NCI-H1105 treated with DMSO at 0.1 percent for 48 hours (cell line): ENCODE results near the gene CHRNA9.
A peak's percentile ranks its signal among the peaks of the same experiment; 100 is the strongest.

Experiments used
- DNase-seq: peaks from one replicate; lab custom pipeline; 2025; lab: John Stamatoyannopoulos, UW

The CHRNA9 gene

DNA sequence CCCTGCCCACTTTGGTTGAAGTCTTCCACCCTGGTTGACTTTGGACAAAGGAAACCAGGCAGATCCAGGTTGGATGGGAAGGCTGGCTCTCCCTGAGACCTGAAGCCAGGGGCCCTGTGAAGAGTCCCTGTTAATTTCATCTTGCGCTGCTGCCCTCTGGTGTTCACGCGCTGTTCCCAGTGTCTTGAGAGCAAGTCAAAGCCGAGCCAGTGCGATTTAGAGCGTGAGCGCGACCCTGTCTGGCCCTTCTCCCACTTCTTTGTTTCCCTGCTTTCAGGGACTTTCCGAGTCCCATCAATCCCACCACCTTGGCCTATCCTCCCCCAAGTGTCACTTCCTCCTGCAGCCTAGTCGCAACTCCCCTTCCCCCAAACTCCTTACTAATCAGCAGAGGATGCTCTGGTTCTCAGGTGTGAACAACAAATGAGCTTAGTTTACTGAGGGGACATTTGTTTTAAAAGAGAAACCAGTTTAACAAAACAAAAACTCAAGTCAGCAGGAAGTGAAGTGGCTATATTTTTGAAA, 25.8 kb upstream of the CHRNA9 start:
- no peak for DNase-seq

DNA sequence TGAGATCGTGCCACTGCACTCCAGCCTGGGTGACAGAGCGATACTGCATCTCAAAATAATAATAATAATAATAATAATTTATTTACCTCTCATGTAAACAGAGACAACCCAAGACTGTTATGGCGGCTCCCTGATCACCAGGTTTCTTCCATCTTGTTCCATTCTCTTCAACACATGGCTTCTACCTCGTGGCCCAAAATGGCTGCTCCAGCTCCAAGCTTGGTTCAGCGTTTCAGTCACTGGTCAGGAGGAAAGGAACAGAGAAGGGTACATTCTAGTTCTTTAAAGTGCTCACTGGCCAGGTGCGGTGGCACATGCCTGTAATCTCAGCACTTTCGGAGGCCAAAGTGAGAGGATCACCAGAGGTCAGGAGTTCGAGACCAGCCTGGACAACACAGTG, 24.9 kb upstream of the CHRNA9 start:
- DNase-seq: no peak

DNA sequence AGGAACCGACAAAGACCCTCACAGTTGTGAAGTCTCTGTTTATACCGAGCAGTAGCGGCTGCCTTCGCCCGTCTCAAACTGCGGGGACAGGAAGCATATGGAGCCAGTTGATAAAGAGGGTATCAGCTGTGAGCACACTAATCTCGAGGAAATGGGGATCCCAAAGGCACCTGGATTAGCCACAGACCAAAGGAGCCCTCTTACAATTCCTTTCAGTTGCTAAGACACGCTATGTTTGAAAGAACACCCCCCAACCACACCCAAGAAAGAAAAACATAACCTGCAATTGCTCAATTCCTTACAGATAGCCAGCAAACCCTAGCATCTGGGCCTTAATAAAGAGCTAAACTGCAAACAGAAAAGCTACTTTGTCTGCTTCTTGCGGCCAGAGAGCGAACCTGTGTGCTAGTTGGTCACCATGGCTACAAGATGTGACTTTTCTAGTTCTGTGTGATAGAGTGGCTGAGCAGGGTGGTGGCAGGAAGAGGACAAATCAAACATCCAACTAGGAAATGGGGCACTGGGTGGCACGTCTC, 23.3 kb upstream of the CHRNA9 start:
- no peak for DNase-seq

DNA sequence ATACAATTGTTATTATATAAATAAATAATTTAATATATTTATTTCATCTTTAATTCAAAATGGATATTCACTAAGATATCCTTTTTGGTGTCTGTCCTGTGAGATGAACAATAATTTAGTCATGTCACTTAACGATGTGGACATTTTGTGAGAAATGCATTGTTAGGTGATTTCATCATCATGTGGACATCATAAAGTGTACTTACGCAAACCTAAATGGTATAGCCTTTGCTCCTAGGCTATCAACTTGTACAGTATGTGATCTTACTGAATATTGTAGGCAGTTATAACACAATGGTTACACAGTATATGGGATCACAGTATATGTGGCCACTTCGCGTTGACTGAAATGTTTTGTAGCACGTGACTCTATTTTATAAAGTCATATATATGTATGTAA, 20.2 kb upstream of the CHRNA9 start:
- no peak for DNase-seq

DNA sequence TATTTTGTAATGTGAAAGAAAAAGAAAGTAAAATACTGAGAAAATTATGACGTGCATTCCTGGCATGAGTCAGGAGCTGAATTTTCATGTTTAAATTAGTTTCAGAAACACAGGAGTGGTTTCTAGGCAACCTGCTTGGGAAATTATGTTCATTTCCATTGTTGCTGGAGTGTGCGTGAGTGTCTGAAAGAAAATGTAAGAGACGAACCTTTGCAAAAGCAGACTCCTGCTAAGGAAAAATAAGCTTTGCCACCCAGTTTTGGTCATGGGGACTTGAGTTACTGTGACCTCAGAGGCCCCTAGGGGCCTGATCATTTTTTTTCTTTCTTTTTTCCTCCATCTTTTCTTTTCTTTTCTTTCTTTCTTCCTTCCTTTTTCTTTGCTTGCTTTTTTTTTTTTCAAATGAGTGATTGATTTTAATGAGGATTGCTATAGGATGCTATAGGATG, 18.8 kb upstream of the CHRNA9 start:
- no peak for DNase-seq

DNA sequence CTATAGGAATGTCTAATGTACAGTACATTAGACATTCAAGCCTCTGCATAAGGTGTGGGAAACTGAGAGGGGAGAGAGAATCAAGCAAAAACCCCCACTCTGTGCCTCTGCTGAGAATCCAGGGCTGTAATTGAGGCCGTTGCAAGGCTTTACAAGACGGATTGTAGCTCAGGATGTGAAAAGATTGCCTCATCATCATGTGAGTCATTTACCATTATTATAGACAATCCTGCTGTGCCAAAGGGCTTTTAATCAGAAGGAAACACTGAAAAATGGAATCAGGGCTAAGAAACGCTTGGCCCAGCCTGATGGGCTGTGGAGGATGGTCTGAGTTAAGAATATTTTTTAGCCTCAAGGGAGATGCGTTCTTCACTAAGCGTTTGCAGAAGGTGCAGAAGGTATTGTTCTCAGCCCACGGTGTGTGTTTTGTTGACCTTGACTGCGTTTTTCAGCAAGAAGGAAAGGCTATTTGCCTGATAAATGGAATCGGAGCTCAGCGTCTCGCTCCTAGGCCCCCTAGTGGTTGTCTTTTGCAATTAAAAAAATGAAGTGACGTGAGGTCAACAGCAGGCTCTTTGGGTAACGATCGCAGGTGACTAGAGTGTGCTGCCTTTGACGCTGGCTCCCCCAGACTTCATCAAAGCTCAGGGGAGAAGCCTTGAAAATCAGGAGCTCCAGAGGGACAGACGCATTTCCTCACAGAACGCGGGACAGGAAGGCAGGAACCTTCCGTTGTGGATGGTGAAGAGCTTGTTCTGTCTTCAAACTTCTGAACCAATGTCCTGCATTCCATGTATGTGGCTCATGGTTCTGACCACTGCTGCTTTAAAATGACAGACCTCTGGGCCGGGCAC, 18.1 kb upstream of the CHRNA9 start:
- DNase-seq: no peak

DNA sequence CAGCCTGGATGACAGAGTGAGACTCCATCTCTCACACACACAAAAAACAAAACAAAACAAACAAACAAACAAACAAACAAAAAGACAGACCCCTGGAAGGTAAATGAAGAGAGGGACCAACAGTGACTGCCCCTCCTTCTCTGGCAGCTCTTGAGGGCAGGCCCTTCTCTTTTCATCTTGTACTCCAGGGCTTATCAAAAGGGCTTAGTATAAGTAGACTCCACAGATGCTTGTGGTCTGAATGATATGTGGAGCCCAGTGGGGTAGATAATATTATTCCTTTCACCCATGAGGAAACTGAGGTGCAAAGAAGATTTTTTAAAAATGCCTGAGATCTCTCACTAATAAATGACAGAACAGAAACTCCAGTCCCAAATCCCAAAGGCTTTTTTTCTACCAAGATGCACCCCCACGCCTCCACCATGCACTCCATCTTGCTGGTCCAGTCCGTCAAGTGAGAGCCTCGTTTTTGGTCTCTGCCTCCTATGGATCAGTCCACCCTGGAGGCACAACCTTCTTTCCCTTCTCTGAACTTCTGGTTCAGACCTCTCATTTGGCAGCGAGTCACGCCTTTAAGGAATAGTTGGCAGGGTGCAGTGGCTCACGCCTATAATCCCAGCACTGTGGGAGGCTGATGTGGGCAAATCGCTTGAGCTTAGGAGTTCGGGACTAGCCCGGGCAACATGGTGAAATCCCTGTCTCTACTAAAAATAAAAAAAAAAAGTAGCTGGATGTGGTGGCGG, 17.0 kb upstream of the CHRNA9 start:
- DNase-seq: no peak

DNA sequence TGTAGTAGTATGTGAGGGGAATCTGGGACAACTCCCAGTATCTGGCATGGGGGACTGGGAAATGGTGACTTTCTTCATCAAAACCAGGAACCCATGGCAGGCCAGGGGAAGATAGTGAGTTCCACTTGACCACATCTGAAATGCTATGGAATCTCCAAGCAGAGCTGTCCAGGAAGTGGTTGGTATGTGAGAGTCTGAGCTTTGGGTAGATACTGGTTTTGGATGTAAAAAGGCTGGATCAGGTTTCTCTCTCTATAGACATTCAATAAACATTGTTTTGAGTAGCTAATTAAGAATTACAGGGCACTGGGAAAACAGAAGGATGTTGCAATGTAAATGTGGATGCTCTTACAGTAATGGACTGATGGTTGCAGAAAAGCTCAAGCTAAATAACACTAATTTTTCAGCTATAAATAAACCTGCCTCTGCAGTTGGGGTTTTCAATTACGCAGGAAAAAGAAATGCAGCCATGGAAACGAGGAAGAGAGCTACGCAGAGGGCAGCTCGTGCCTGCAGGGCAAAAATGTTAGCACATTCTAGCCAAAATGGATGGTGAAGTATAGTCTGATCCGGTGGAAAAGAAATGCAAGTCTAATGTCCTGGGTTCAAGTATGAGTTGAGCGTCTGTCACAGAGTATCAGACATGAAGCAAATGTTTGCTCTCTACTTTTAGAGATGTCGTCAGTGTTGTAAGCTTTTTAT, 13.4 kb upstream of the CHRNA9 start:
- no peak for DNase-seq

DNA sequence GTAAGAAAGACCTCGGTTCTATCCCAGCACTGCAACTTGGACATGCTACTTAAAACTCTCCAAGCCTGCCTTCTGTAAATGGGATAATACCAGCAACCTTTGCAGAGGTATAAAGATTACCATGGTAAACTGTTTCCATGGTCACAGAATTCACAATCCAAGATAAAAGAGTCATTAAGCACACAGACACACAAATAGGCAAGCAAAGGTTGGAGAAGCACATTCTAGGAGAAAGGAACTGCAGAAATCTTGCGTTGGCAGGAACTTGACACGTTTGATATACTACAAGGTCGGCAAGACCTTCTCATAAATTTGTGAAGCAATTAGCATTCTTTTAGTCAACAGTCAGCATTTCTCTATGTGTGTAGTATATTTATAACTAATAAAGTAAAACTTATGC, 12.3 kb upstream of the CHRNA9 start:
- DNase-seq: no peak

DNA sequence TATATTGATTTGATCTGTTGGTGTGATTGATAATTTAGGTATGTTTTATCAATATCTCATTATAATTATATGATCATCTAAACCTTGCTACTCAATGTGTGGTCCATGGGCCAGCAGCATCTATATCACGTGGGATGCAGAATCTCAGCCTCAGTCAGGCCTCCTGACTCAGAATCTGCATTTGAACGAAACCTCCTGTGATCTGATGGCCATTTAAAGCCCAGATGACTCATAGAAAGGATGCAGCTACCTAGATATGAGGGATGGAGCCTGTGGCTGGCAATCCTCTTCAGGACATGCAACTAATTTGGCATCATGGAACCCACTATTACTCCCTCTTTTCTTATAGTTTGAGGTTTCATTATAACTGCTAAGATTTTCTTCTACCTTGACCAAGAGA, 11.3 kb upstream of the CHRNA9 start:
- no peak for DNase-seq

DNA sequence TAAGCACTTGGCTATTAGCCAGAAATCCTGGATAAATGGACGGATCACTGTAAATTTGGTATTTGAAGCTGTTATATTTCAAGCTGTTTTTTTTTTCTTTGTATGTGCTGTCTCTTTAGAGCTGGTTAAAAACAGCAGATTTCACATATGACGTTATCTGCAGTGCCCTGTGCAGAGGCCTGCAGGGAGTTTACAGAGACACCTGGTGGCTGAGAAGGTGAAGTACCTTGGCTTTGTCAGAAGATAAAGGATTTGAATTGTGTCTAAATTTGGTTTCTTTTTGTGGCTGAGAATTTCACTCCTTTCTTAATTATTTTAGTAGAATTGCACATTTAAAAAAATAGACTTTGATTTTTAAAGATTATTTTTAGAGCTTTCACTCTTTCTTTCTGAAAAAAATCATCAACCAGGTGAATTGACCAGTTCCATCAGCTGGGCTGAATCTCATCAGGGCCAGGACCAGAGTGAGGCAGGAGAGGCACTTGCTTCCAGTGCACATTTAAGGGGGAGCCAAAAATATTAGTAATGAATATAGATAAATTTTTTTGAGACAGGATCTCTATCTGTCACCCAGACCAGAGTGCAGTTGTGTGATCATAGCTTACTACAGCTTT, 9.6 kb upstream of the CHRNA9 start:
- DNase-seq: peak; percentile 50

DNA sequence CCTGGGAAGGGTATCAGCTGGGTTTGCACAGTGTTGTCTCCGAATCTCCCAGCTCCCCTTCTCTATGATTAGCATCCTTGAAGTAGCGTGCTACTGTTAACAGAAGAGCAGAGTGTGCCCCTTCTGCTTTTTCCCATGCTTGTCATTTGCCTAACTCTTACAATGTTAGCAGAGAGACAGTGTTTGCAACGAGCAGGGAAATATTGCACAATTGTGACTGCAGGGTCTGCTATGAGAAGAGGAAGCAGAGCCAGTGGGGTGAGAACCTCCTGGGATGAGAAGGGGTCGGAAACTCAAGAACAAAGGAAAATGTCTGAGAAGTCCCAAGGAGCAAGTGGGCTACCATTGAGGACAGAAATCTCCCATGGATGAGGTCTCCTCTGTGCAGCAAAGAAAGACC, 7.8 kb upstream of the CHRNA9 start:
- DNase-seq: no peak

DNA sequence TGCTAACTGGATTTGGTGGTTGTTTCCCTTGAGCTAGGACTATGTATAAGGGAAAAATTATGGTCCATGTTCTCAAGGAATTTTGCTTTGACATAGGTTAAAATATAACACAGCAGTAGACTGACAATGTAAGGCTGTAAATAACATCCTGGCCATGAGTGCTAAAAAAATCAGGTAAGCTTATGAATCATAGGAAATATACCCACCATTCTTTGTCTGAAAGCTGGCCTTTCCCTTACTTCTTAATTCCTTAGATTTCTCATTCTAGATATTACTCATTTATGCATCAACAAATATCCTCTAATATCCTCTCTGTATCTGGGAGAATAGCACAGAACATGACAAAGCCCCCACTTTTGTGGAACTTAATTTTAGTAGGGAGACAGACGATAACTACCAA, 6.8 kb upstream of the CHRNA9 start:
- DNase-seq: no peak

DNA sequence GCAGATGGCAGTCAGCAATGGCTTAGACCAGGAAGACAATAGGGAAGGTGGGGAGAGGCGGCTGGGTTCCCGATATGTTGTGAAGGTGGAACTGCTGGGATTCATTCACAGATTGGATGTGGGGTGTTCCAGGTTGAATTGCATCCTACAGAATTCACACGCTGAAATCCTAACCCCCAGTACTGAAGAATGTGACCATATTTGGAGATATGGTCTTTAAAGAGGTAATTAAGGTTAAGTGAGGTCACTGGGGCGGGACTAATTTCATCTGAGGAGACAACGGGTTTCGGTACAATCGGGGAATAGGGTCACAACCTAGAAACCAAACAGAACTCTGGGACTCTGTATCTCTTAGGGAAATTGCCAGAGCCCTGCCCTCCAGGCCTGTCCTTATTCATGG, 5.3 kb upstream of the CHRNA9 start:
- DNase-seq: no peak

DNA sequence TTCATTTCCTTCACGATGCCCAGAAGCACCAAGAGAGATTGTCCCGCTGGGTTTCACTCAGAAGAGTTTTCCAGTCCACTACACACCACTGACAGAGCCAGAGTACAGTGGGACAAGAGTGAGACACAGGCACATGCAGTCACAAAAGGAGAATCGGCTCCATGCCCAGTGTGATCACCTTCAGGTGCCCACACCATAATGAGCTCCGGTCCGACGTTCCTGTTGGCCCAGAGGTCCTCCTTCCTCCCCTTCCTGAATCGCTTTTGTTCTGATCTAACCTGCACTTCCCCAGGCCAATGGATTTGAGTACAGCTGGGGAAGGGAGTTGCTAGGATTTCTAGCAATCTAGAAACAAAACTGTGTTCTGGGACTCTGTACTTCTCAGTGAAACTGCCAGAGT, 4.6 kb upstream of the CHRNA9 start:
- no peak for DNase-seq

DNA sequence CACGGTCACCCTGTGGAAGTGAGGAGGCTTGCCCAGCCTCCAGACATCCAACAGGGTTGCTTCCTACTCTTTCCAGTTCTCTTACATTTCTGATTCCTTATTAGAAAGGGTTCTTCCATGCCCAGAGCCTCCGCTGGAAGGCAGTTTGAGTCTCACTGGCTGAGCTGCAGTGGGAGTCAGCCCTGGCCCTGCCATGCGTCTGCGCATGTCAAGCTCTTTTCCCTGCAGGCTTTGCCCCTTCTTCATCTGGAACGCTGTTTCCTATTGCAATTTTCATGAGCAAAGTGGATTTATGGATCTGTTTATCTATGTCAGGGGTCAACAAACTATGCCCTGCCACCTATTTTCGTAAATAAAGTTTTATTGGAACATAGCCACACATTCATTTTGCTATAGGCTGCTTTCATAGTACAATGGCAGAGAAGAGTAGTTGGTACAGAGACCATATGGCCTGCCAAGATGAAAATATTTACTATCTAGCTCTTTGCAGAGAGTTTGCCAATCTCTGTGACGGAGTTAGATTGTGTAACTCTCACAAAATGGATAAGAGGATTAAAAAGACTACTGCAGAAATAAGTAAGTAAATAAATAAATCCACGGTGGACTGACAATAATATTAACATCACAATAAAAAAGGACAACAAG, 3.9 kb upstream of the CHRNA9 start:
- no peak for DNase-seq

DNA sequence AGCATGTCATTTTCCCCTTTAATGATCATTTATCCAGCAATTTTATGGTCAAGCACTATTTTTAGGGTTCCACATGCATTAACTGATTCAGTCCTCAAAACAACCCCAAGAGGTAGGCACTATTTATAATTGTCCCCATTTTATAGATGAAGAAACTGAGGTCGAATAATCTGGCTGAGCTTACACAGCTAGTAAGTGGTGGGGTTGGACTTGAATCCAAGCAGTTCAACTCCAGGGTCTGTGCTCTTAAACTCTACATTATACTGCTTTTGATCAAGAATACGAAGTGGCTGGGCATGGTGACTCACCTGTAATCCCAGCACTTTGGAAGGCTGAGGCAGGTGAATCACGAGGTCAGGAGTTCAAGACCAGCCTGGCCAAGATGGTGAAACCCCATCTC, 3.2 kb upstream of the CHRNA9 start:
- no peak for DNase-seq

DNA sequence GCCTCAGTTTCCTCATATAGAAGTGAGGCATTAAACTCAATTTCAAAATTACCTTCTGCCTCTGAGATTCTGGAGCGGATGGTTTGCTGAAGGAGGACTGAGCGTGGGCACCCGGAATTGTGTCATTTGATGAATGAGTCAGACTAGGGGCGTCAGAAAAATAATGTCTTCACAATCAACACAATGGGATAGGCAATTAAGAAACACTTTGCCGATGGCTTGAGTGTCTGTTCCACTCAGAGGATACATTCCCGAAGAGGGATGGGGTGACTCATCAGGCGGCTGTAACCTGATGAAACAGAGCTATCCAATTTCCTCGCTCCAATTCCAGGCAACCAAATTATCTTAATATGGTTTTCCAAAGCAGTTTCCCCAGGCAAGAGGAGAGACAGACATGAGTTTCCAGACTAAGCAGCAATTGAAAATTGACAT, 1.2 kb upstream of the CHRNA9 start:
- peak; percentile 4 for DNase-seq

DNA sequence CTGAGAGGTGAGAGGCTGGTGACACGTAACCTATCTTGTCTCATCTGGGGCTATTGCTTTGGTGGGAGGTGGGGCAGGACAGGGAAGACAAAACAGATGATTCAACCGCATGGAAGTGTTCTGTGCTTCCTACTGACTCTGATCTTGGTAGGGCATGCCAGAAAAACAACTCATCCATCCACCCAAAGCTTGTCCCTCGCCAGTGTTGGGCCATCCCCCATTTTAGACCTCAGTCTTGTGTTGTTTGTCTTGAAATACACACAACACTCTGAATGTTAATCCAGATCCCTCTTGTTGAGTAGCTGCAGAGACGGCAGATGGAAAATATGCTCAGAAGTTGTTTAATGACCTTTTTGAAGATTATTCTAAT, 377 bp downstream of the CHRNA9 start:
- DNase-seq: no peak

DNA sequence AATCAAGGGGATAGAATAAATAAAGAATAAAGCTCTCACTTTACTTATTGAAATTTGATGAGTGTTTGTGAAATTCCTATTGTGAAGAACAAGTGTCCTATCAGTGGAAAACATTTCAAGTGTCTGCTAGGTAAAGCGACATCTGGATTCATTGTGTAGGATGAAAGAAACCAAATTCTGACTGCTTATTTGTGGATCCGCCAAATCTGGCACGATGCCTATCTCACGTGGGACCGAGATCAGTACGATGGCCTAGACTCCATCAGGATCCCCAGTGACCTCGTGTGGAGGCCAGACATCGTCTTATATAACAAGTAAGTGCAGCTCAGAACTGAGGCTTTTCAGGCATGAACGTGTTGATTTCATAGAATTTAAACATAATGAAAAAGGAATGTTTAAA, 1.9 kb downstream of the CHRNA9 start:
- peak; percentile 26 for DNase-seq

DNA sequence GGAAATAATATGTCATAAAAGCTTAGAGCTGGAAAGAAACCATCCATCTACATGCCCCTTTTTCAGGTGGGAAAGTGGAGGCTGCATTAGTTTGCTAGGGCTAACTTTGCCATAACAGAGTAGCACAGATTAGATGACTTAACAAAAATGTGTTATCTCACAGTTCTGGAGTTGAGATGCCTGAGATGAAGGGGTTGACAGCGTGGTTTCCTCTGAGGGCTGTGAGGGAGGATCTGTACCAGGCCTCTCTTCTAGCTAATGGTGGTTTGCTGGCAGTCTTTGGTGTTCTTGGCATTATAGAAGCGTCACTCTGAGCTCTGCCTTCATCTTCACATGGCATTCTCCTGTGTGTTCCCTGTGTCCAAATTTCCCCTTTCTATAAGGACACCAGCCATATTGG, 2.4 kb downstream of the CHRNA9 start:
- DNase-seq: no peak
